HG02588 (cell line): ENCODE results near the gene STK32A.

Experiments used
- ATAC-seq: cut with Tn5 transposase; IDR thresholded peaks from one replicate; pipeline ENCODE4 v1.9.1; 2021; ENCODE audit warnings: mild to moderate bottlenecking, moderate library complexity; ENCODE audit not compliant: unreplicated experiment

STK32A gene

DNA sequence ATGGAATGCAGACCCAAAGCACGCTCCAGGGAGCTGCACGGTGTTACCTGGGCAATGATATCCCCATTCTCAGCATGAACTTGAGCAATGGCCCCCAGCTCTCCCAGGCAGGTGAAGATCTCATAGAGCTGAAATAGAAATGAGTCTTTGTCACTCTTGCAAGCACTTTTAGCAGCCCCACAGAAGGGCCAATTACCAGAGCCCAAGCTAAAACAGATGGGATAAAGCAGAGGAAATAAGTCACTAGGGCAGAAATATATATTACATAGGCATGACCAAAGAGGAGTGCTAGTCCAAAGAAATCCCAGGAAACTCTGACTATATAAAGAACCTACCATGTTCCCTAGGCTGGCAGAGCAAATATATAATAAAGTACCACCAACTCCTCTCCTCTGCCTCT is 177.7 kb downstream of the STK32A start:
- no peak for ATAC-seq

- ATAC-seq, result no peak
Measured at GRCh38 chr5:147413266-147413665, 178.4 kb downstream of the STK32A start.

DNA sequence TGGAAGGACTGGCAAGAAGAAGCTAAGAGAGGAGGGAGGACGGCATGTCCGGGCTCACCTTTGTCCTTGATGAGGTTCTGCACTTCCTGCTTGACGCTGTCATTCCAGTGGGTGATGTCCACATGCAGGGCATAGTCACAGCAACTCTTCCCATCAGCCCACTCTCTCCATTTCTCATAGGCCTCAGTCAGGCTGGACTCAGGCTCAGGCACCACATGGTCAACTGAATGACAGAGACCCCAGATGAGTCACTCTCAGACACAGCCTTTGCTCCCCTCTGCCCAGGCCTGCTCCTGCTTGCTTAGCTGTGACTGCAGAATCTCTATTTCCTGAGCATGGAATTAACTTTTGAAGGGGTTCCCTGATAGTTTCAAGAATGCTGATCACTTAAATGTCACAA is 180.8 kb downstream of the STK32A start:
- ATAC-seq, result no peak

GRCh38 chr5:147417135-147417813 is 182.4 kb downstream of the STK32A start:
- ATAC-seq, result no peak

GRCh38 chr5:147418613-147419012 is 183.8 kb downstream of the STK32A start:
- no peak for ATAC-seq

DNA sequence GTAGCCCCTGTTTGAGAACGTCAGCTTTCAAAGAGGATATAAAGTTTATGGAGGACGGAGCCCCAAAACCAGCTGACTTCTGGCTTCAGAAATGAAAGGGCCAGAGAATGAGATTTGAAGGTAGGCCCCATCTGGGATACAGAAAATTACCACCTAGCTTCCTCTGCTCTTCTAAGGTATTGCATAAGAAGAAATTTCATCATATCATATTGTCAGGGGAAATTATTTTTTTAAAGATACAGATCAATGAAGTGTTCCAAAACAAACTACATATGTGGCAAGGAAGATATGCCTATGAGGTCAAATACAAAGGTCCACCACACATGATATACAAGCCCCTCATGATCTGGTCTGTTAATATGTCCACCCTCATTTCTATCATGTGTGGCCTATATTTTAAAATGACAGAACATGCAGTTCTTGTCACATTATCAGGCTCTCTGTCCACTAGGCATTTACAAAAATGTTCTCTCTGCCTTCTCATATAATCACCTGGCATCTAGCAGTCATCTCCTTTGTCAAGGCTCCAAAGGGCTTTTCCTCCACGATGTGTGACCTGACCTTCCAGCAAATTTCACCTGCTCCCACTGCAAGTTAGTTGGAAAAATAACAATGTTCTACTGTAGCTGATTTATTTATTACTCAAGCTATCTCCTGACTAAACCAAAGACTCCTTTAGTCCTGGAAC is 192.0 kb downstream of the STK32A start:
- ATAC-seq, result no peak

GRCh38 chr5:147427521-147428401 is 192.9 kb downstream of the STK32A start:
- no peak for ATAC-seq

- no peak for ATAC-seq
Measured at GRCh38 chr5:147430628-147431027, 195.8 kb downstream of the STK32A start.

DNA sequence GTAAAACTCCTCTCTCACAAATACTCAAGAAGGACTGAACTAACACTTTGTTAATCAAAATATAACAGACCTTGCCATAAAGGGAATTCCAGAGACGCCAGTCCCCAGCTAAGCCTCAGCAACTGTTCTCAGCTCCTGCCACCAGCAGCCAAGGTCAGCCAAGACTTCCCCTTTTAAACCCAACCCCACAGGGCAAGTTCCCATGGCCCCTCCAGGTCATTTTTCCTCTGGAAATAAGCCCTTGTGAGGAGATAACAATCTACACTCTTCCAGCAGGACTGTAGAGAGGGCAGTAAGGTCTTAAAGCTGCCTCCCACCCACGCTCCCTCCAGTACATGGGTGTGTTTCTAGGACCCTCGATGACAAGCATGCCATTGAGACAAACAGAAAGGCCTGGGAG is 196.8 kb downstream of the STK32A start:
- no peak for ATAC-seq

DNA sequence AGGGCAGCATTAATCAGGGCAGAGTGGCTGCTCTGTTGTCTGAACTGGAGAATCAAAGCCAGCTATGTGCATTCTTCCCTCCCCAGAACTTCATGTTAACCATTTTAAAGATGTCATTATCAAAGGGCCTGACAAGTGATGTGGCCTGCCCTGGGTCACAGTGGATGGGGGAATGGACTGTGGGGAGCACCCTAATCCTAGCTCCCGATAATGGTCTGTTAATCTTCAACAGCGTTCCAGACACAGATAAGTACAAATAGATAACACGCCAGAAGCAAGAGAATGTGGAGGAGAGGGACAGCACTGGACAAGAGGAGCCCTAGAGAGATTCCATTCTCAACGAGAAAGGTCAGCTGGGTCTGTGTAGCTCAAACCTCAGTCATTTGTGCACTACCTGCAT is 197.5 kb downstream of the STK32A start:
- ATAC-seq, result no peak

DNA sequence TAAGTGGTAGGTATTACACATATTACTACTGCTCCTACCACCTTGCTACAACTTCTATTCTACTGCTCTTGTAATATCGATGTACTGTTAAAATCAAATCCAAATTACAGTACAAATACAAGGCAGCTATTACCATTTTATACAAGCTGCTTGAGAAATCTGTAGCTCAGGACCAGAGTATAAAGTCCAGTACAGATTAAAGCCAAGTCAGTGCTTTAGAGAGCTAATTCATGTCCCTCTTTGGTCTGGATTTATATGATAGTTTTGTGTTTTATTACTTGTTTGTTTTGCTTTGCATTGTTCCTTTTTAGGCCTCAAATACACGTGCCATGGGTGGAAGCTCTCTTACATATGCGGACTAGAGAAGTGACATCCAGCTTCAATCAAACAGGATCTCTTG is 199.2 kb downstream of the STK32A start:
- ATAC-seq, result no peak

DNA sequence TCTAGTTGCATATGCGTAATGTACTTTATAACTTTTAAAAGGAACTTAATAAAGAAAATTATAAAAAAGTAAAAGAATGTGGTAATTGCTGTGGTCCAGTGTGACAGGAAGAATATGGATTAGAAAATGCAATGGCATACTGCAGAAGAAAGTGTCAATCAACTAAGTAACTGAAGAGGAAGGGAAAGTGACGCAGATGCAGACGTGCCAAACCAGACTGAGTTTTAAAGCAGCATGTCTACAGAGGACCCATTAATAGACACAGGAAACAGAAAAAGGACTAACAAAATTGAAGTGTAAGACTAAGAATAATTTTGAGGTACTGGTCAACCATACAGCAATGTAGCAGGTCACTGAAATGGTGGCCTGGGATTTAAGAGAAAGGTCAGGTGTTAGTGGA is 201.8 kb downstream of the STK32A start:
- no peak for ATAC-seq

- ATAC-seq, result no peak
Measured at GRCh38 chr5:147437161-147437596, 202.4 kb downstream of the STK32A start.
